Liver (tissue), 9 donors: Measurements from ENCODE around the gene CHMP4A. TPM values are rescaled to one million over a fixed set of nuclear protein-coding genes. Genes with fewer than 3 reads are reported as not detected.

Source experiments
- DNase-seq: peaks from one replicate; pipeline ENCODE4 v3.0.0-alpha.2; 2017; ENCODE audit warnings: low spot score
- H3K27ac ChIP-seq, 2 donors: one replicate each; pipeline ENCODE4 v1.7.0; 2013; ENCODE audit warnings: inconsistent platforms in 2 of 2, low read length in 2 of 2, control low read depth in 1 of 2, low read depth in 1 of 2, mild to moderate bottlenecking in 1 of 2
- H3K27me3 ChIP-seq, 4 donors: one replicate each; pipeline versions ENCODE4 v1.6.1 to v1.7.0; 2013; ENCODE audit warnings: low read length in 3 of 4, inconsistent platforms in 1 of 4, mild to moderate bottlenecking in 1 of 4, moderate library complexity in 1 of 4; ENCODE audit not compliant: control insufficient read depth in 4 of 4, insufficient read depth in 4 of 4
- H3K36me3 ChIP-seq, 4 donors: one replicate each; pipeline versions ENCODE4 v1.6.1 to v1.7.0; 2013; ENCODE audit warnings: low read length in 3 of 4, mild to moderate bottlenecking in 3 of 4, low read depth in 1 of 4, moderate library complexity in 1 of 4; ENCODE audit not compliant: control insufficient read depth in 4 of 4, insufficient read depth in 3 of 4
- H3K4me1 ChIP-seq, 4 donors: one replicate each; pipeline versions ENCODE4 v1.6.1 to v1.7.0; 2013; ENCODE audit warnings: low read length in 3 of 4, mild to moderate bottlenecking in 3 of 4, moderate library complexity in 1 of 4; ENCODE audit not compliant: control insufficient read depth in 4 of 4, insufficient read depth in 4 of 4
- H3K4me3 ChIP-seq, 3 donors: one replicate each; pipeline versions ENCODE4 v1.6.1 to v1.7.0; 2013; ENCODE audit warnings: low read length in 3 of 3, control low read depth in 1 of 3, low read depth in 1 of 3, mild to moderate bottlenecking in 1 of 3
- H3K9ac ChIP-seq, 2 donors: one replicate each; pipeline ENCODE4 v1.7.0; 2013; ENCODE audit warnings: low read length in 2 of 2, mild to moderate bottlenecking in 2 of 2, moderate library complexity in 2 of 2, control low read depth in 1 of 2, low read depth in 1 of 2
- H3K9me3 ChIP-seq, 4 donors: one replicate each; pipeline versions ENCODE4 v1.6.1 to v1.7.0; 2013; ENCODE audit warnings: low read length in 3 of 4; ENCODE audit not compliant: control insufficient read depth in 4 of 4
- ATF3 ChIP-seq: IDR thresholded peaks from 2 replicates; pipeline ENCODE4 v1.6.1; 2016; ENCODE audit warnings: antibody characterized with exemption
- CTCF ChIP-seq: fragments of 150-350 bp; IDR thresholded peaks from 2 replicates; pipeline ENCODE4 v1.5.1; 2017; ENCODE audit warnings: improper control_type of control experiment, low read depth, low read length; ENCODE audit not compliant: missing input control
- EGR1 ChIP-seq, 2 donors: IDR thresholded peaks; 2 replicates each; pipeline ENCODE4 v1.6.1; 2016 to 2018; ENCODE audit warnings: antibody characterized with exemption in 2 of 2, low read depth in 2 of 2
- FOXA1 ChIP-seq: IDR thresholded peaks from 2 replicates; pipeline ENCODE4 v1.6.1; 2016; ENCODE audit warnings: antibody characterized with exemption
- FOXA2 ChIP-seq: IDR thresholded peaks from 2 replicates; pipeline ENCODE4 v1.6.1; 2016; ENCODE audit warnings: antibody characterized with exemption
- GABPA ChIP-seq, 2 donors: IDR thresholded peaks in 1 of 2; conservative IDR thresholded peaks in 1 of 2; 2 replicates each; pipeline ENCODE4 v1.6.1; 2016; ENCODE audit warnings: antibody characterized with exemption in 2 of 2, mild to moderate bottlenecking in 1 of 2, moderate library complexity in 1 of 2
- HNF4A ChIP-seq, 2 donors: conservative IDR thresholded peaks; 2 replicates each; pipeline ENCODE4 v1.6.1; 2016; ENCODE audit warnings: antibody characterized with exemption in 2 of 2, mild to moderate bottlenecking in 2 of 2
- HNF4G ChIP-seq: IDR thresholded peaks from 2 replicates; pipeline ENCODE4 v1.6.1; 2016; ENCODE audit warnings: antibody characterized with exemption
- JUND ChIP-seq, 2 donors: IDR thresholded peaks; 2 replicates each; pipeline ENCODE4 v1.6.1; 2016; ENCODE audit warnings: antibody characterized with exemption in 2 of 2
- MAX ChIP-seq: IDR thresholded peaks from 2 replicates; pipeline ENCODE4 v1.6.1; 2016; ENCODE audit warnings: antibody characterized with exemption
- NR2F2 ChIP-seq: IDR thresholded peaks from 2 replicates; pipeline ENCODE4 v1.6.1; 2016; ENCODE audit warnings: antibody characterized with exemption
- RAD21 ChIP-seq, 2 donors: IDR thresholded peaks; 2 replicates each; pipeline ENCODE4 v1.6.1; 2016; ENCODE audit warnings: antibody characterized with exemption in 2 of 2, mild to moderate bottlenecking in 2 of 2
- REST ChIP-seq: IDR thresholded peaks from 2 replicates; pipeline ENCODE4 v1.6.1; 2016; ENCODE audit warnings: antibody characterized with exemption, mild to moderate bottlenecking
- RXRA ChIP-seq, 2 donors: IDR thresholded peaks; 2 replicates each; pipeline ENCODE4 v1.6.1; 2017 to 2018; ENCODE audit warnings: antibody characterized with exemption in 2 of 2, mild to moderate bottlenecking in 1 of 2
- TAF1 ChIP-seq: conservative IDR thresholded peaks from 2 replicates; pipeline ENCODE4 v1.6.1; 2016; ENCODE audit warnings: antibody characterized with exemption, mild to moderate bottlenecking
- YY1 ChIP-seq: IDR thresholded peaks from 2 replicates; pipeline ENCODE4 v1.6.1; 2016; ENCODE audit warnings: antibody characterized with exemption, mild to moderate bottlenecking
- ZBTB33 ChIP-seq: IDR thresholded peaks from 2 replicates; pipeline ENCODE4 v1.6.1; 2016; ENCODE audit warnings: antibody characterized with exemption
- WGBS: extraction: QIAGEN DNeasy Blood & Tissue Kit; methylation state at CpG from one replicate; pipeline ENCODE4 v1.1.7; 2013; 5-methylcytosine and 5-hydroxymethylcytosine counted together
- polyA plus RNA-seq, 2 donors: library from polyadenylated mRNA; stranded (reverse) in 1 of 2; unstranded in 1 of 2; fragments of 200-250 nt in 1 of 2; fragments of >200 nt in 1 of 2; fragmentation: Nextera tagmentation in 1 of 2; extraction: Ambion mirVana in 1 of 2; gene quantifications; one replicate each; pipeline versions ENCODE4 v1.2.1 to v1.2.3, GENCODE V29; 2013 to 2015
- total RNA-seq, 2 donors: library from RNA; depleted of rRNA; stranded (reverse); fragments of >200 nt; gene quantifications; one replicate each; pipeline ENCODE4 v1.2.3, GENCODE V29; 2014
- donor health status: healthy.
- donor health status: healthy.
- donor health status: healthy.
- donor health status: healthy.
- donor health status: healthy.

Gene CHMP4A
- total and polyA plus RNA-seq, 4 donors, result 14.6 to 38.7 (median 28.0) TPM

GRCh38 chr14:24213866-24214662 lies 776 bp upstream of the CHMP4A start:
- TF ChIP-seq TAF1 (no peak), NR2F2 (no peak), FOXA2 (no peak), MAX (no peak), RAD21 (IDR thresholded peaks at IDR 0.05) (no peak), EGR1 (IDR thresholded peaks at IDR 0.05; ENCODE audit: low read depth in 2 of 2) (no peak), FOXA1 (no peak), CTCF (no peak), HNF4A (conservative IDR thresholded peaks at IDR 0.05) (no peak), HNF4G (no peak), RXRA (IDR thresholded peaks at IDR 0.05) (no peak), JUND (IDR thresholded peaks at IDR 0.05) (no peak), ATF3 (no peak), YY1 (no peak), REST (no peak), ZBTB33 (no peak), GABPA (IDR thresholded peaks at IDR 0.05 in 1 of 2, conservative IDR thresholded peaks at IDR 0.05 in 1 of 2) (no peak)
- 95% methylated on average over 7 of the region's 7 CpGs for WGBS
- Histone ChIP-seq H3K27ac (peak overlapping the region; percentile 90 to 91), H3K4me3 (no peak overlapping the region), H3K36me3 (peaks cover 6 to 23% (median 16%) of the 10 kb centered on the region in 4 donors), H3K9me3 (no peaks in the 10 kb centered on the region), H3K4me1 (peaks cover 0 to 23% (median 8%) of the 10 kb centered on the region in 4 donors), H3K27me3 (no peaks in the 10 kb centered on the region), H3K9ac (peak overlapping the region in 1 of 2 donors; percentile 26)
- DNase-seq, result no peak
